ENCODE data around the gene RPL27A. TPM values are rescaled to one million over a fixed set of nuclear protein-coding genes. Genes with fewer than 3 reads are reported as not detected.

RPL27A gene
- polyA plus RNA-seq, 1 experiment = 988 TPM

- ChIA-PET POLR2A (no interaction called here), CTCF (interaction anchor here (0.6 to 1.3 kb wide), 4 partner anchors 11 to 261 kb away, joined by 3 to 5 read pairs (median 4); no protein-coding TSS in a partner anchor)
- H3K27me3 ChIP-seq (ENCODE audit: control insufficient read depth, insufficient read depth, low read length) = no peaks in the 10 kb centered on the region
- no peak for DNase-seq (ENCODE audit: low read depth)
- TF ChIP-seq CTCF (IDR thresholded peaks at IDR 0.05; ENCODE audit: insufficient read depth, low read depth, low read length) = no peak
- H3K36me3 ChIP-seq (ENCODE audit: control insufficient read depth, insufficient read depth, low read length) = peaks cover 57% of the 10 kb centered on the region
- H3K4me3 ChIP-seq (ENCODE audit: low read depth, low read length) = no peak overlapping the region
These were observed 15.8 kb downstream of the RPL27A start for GRCh38 chr11:8698379-8698851.

GRCh38 chr11:8698917-8699441 is 16.4 kb downstream of the RPL27A start:
- H3K27me3 ChIP-seq (ENCODE audit: control insufficient read depth, insufficient read depth, low read length) = no peaks in the 10 kb centered on the region
- ChIA-PET CTCF (interaction anchor here (0.6 to 1.3 kb wide), 2 partner anchors 10 to 260 kb away, joined by 4 to 5 read pairs; no protein-coding TSS in a partner anchor), POLR2A (interaction anchor here (0.6 to 1.1 kb wide), 2 partner anchors 10 to 17 kb away, joined by 3 to 15 read pairs; partner anchors contain the start of genes RPL27A and TRIM66)
- H3K36me3 ChIP-seq (ENCODE audit: control insufficient read depth, insufficient read depth, low read length) = peaks cover 58% of the 10 kb centered on the region
- no peak for TF ChIP-seq CTCF (IDR thresholded peaks at IDR 0.05; ENCODE audit: insufficient read depth, low read depth, low read length)
- H3K4me3 ChIP-seq (ENCODE audit: low read depth, low read length) = no peak overlapping the region
- DNase-seq (ENCODE audit: low read depth) = no peak

GRCh38 chr11:8699903-8700302 is 17.3 kb downstream of the RPL27A start:
- no peak for DNase-seq (ENCODE audit: low read depth)
- Histone ChIP-seq H3K27me3 (ENCODE audit: control insufficient read depth, insufficient read depth, low read length) (no peaks in the 10 kb centered on the region), H3K4me3 (ENCODE audit: low read depth, low read length) (no peak overlapping the region), H3K36me3 (ENCODE audit: control insufficient read depth, insufficient read depth, low read length) (peaks cover 58% of the 10 kb centered on the region)
- ChIA-PET CTCF (interaction anchor here (0.6 to 1.0 kb wide), 2 partner anchors 9 to 125 kb away, joined by 3 read pairs; no protein-coding TSS in a partner anchor), POLR2A (interaction anchor here (1.1 kb wide), 1 partner anchor 11 kb away, joined by 3 read pairs; no protein-coding TSS in a partner anchor)
- TF ChIP-seq CTCF (IDR thresholded peaks at IDR 0.05; ENCODE audit: insufficient read depth, low read depth, low read length) = no peak

- Histone ChIP-seq H3K27me3 (ENCODE audit: control insufficient read depth, insufficient read depth, low read length) (no peaks in the 10 kb centered on the region), H3K36me3 (ENCODE audit: control insufficient read depth, insufficient read depth, low read length) (peaks cover 55% of the 10 kb centered on the region), H3K4me3 (ENCODE audit: low read depth, low read length) (no peak overlapping the region)
- no peak for TF ChIP-seq CTCF (IDR thresholded peaks at IDR 0.05; ENCODE audit: insufficient read depth, low read depth, low read length)
- CTCF ChIA-PET = no interaction called here
- POLR2A ChIA-PET = no interaction called here
- DNase-seq (ENCODE audit: low read depth) = no peak
These were observed 19.5 kb downstream of the RPL27A start for GRCh38 chr11:8701891-8702597.

- CTCF ChIA-PET = no interaction called here
- POLR2A ChIA-PET = no interaction called here
- no peak for TF ChIP-seq CTCF (IDR thresholded peaks at IDR 0.05; ENCODE audit: insufficient read depth, low read depth, low read length)
- no peaks in the 10 kb centered on the region for H3K27me3 ChIP-seq (ENCODE audit: control insufficient read depth, insufficient read depth, low read length)
- peaks cover 55% of the 10 kb centered on the region for H3K36me3 ChIP-seq (ENCODE audit: control insufficient read depth, insufficient read depth, low read length)
- no peak for DNase-seq (ENCODE audit: low read depth)
- H3K4me3 ChIP-seq (ENCODE audit: low read depth, low read length) = no peak overlapping the region
These were observed 20.0 kb downstream of the RPL27A start for GRCh38 chr11:8702598-8702915.
